Colonic mucosa (tissue), 4 donors: ENCODE data around the gene SAA1. TPM values are rescaled to one million over a fixed set of nuclear protein-coding genes. Genes with fewer than 3 reads are reported as not detected.
"Not testable (repeated sequence)": the region's sequence is repeated elsewhere in the genome, so short reads cannot be mapped to it uniquely, and the experiment has no call there.

Experiments
- DNase-seq: peaks from one replicate; pipeline ENCODE4 v3.0.0-alpha.2; 2020
- H3K27ac ChIP-seq: fragments of 200-600 bp; one replicate; pipeline ENCODE4 v1.8.0; 2021
- H3K27me3 ChIP-seq: fragments of 200-600 bp; one replicate; pipeline ENCODE4 v1.8.0; 2021
- H3K36me3 ChIP-seq: fragments of 200-600 bp; one replicate; pipeline ENCODE4 v1.8.0; 2021
- H3K4me1 ChIP-seq: fragments of 200-600 bp; one replicate; pipeline ENCODE4 v1.8.0; 2021; ENCODE audit warnings: mild to moderate bottlenecking
- H3K4me3 ChIP-seq: fragments of 200-600 bp; one replicate; pipeline ENCODE4 v1.8.0; 2021
- H3K9ac ChIP-seq, 2 donors: one replicate each; pipeline ENCODE4 v1.7.0; 2013; ENCODE audit warnings: control low read depth in 2 of 2, low read depth in 2 of 2, low read length in 2 of 2
- H3K9me3 ChIP-seq: fragments of 200-600 bp; one replicate; pipeline ENCODE4 v1.8.0; 2021
- CTCF ChIP-seq: fragments of 200-600 bp; IDR thresholded peaks from one replicate; pipeline ENCODE4 v1.8.0; 2022; ENCODE audit warnings: antibody characterized with exemption, mild to moderate bottlenecking
- intact Hi-C: fragments of 100-400 bp; cut with DNase I; formaldehyde crosslinking; loops from one replicate; pipeline ENCODE4 v1.14.1; 2022
- total RNA-seq, 2 donors: library from RNA; stranded (reverse); fragmentation: NEBNext Ultra II Directional in 1 of 2; extraction: Animal tissue kit (Norgen Biotek cat#: 25700) in 1 of 2; gene quantifications; one replicate each; pipeline ENCODE4 v1.2.1, GENCODE V29; 2021
- donor health status: healthy.
- donor health status: DM: no; HTN: no; CAD: no.
- donor health status: DM: no; HTN: no; CAD: no.

Gene SAA1
- total RNA-seq, 2 donors from 2014 or later: 3.7 to 16.8 TPM

DNA sequence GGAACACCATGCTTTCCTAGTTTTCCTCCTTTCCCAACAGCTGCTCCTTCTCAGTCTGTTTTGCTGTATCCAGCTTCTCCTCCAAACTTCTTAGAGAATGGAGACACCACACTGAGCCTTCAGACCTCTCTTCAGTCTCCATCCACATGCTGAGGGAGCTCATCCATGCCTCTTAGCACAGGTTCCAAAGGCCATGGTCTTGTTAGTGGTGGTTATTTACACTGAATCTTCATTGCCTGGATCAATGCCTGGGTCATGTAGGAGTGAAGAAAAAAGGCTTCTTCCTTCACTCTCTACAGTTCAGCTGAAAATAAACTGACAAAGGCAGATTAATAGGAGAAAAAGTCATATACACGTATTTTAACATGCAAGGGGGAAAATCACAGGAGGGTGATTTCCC, 26.4 kb upstream of the SAA1 start:
- Histone ChIP-seq H3K9ac (no peak overlapping the region), H3K27me3 (no peaks in the 10 kb centered on the region), H3K4me3 (no peak overlapping the region), H3K9me3 (no peaks in the 10 kb centered on the region), H3K4me1 (no peaks in the 10 kb centered on the region), H3K27ac (no peak overlapping the region), H3K36me3 (no peaks in the 10 kb centered on the region)
- intact Hi-C loops: no loop called here
- DNase-seq: no peak
- TF ChIP-seq CTCF: no peak

- H3K9ac ChIP-seq: no peak overlapping the region
- no peaks in the 10 kb centered on the region for H3K4me1 ChIP-seq
- H3K36me3 ChIP-seq: no peaks in the 10 kb centered on the region
- intact Hi-C loops: no loop called here
- no peak overlapping the region for H3K27ac ChIP-seq
- H3K4me3 ChIP-seq: no peak overlapping the region
- H3K27me3 ChIP-seq: no peaks in the 10 kb centered on the region
- no peaks in the 10 kb centered on the region for H3K9me3 ChIP-seq
- peak; percentile 78 for TF ChIP-seq CTCF
- peak; percentile 76 for DNase-seq
These were observed 22.2 kb upstream of the SAA1 start for GRCh38 chr11:18243783-18244362.

- intact Hi-C loops: no loop called here
- Histone ChIP-seq H3K27ac (no peak overlapping the region), H3K4me3 (no peak overlapping the region), H3K36me3 (no peaks in the 10 kb centered on the region), H3K4me1 (no peaks in the 10 kb centered on the region), H3K27me3 (no peaks in the 10 kb centered on the region), H3K9ac (no peak overlapping the region), H3K9me3 (no peaks in the 10 kb centered on the region)
- no peak for DNase-seq
- no peak for TF ChIP-seq CTCF
These were observed 20.7 kb upstream of the SAA1 start for GRCh38 chr11:18245396-18245795.

- H3K9me3 ChIP-seq, H3K9ac ChIP-seq, H3K4me3 ChIP-seq, H3K4me1 ChIP-seq, H3K27me3 ChIP-seq, H3K36me3 ChIP-seq, intact Hi-C loops, DNase-seq: not testable (repeated sequence)
- peak overlapping the region; percentile 67 for H3K27ac ChIP-seq
These were observed 19.5 kb upstream of the SAA1 start for GRCh38 chr11:18246379-18247190.

- H3K9ac ChIP-seq, H3K9me3 ChIP-seq, H3K36me3 ChIP-seq, intact Hi-C loops, H3K4me1 ChIP-seq, H3K4me3 ChIP-seq, H3K27me3 ChIP-seq, DNase-seq: not testable (repeated sequence)
- H3K27ac ChIP-seq: peak overlapping the region; percentile 19
These were observed 18.9 kb upstream of the SAA1 start for GRCh38 chr11:18247191-18247581.

DNA sequence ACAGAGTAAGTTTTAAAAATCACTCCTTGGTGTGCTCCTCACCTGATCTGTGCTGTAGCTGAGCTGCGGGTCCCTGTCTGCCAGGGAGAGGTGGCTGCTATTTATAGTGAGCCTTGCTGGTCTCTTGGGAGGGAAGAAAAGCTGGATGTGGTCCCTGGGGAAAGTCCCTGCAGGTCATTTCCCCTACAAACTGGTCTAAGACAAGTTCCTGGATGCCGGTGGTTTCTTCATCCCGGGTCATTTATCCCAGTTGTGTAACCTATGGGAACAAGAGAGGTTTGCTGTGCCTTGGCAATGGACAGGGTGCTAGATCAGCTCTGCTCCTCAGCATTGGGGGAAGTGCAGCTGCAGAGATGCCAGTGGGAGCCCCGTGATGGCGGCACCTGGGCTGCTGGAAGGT, 17.5 kb upstream of the SAA1 start, which contains the start of gene SAA2:
SAA2 (minus strand) TSS at position 108 of the 400 bp plus-strand sequence. CDS start 657 bp downstream, outside the sequence.
- Histone ChIP-seq H3K4me1 (no peaks in the 10 kb centered on the region), H3K36me3 (no peaks in the 10 kb centered on the region), H3K27me3 (no peaks in the 10 kb centered on the region), H3K9me3 (no peaks in the 10 kb centered on the region), H3K27ac (no peak within 1 kb of the TSS), H3K9ac (no peak within 1 kb of the TSS), H3K4me3 (no peak within 1 kb of the TSS)
- DNase-seq: no peak
- intact Hi-C loops: no loop called here
- no peak for TF ChIP-seq CTCF
